ENCODE measurements around the gene RAB11A. TPM values are rescaled to one million over a fixed set of nuclear protein-coding genes. Genes with fewer than 3 reads are reported as not detected.

RAB11A gene
- polyA plus RNA-seq (2013, experiment 1 of 2): 289 TPM
- polyA plus RNA-seq (2013, experiment 2 of 2): 300 TPM

- Histone ChIP-seq H3K79me1 (replicated peaks; ENCODE audit: low read length, poor library complexity, severe bottlenecking) (no peaks in the 10 kb centered on the region), H2AFZ (ENCODE audit: low read depth, low read length) (peak within 1 kb of the TSS; percentile 79), H3K4me3 (ENCODE audit: insufficient read depth in 1 of 2, low read depth in 1 of 2, low read length in 2 of 2) (peak within 1 kb of the TSS; percentile 84 to 99), H4K91ac (ENCODE audit: low read length) (peak within 1 kb of the TSS; percentile 64), H2BK5ac (ENCODE audit: low read depth, low read length, poor library complexity, severe bottlenecking) (peak within 1 kb of the TSS; percentile 60), H2BK120ac (ENCODE audit: low read depth, low read length) (no peak within 1 kb of the TSS), H3K9ac (ENCODE audit: low read length) (peak within 1 kb of the TSS; percentile 99), H3K4me1 (ENCODE audit: control insufficient read depth, insufficient read depth, low read depth, low read length) (peaks cover 6% of the 10 kb centered on the region), H3K23ac (ENCODE audit: low read length in 2 of 2) (peak within 1 kb of the TSS in 1 of 2 experiments; percentile 99), H4K8ac (ENCODE audit: low read length) (peak within 1 kb of the TSS; percentile 49), H2BK12ac (ENCODE audit: low read length in 2 of 2) (peak within 1 kb of the TSS in 1 of 2 experiments; percentile 60), H3K27ac (ENCODE audit: low read length, poor library complexity, severe bottlenecking) (peak within 1 kb of the TSS; percentile 89), H3K9me3 (ENCODE audit: control insufficient read depth, low read length) (no peaks in the 10 kb centered on the region), H3K18ac (ENCODE audit: low read depth in 1 of 2, low read length in 2 of 2) (peak within 1 kb of the TSS; percentile 65 to 99), H3K4ac (ENCODE audit: low read depth in 1 of 2, low read length in 2 of 2) (peak within 1 kb of the TSS in 1 of 2 experiments; percentile 92), H3K14ac (ENCODE audit: low read length in 2 of 2) (peak within 1 kb of the TSS in 1 of 2 experiments; percentile 84), H3K27me3 (ENCODE audit: control insufficient read depth in 1 of 2, insufficient read depth in 1 of 2, low read length in 2 of 2) (no peaks in the 10 kb centered on the region), H3K36me3 (ENCODE audit: control insufficient read depth in 1 of 2, insufficient read depth in 2 of 2, low read depth in 1 of 2, low read length in 2 of 2) (peaks cover 0 to 4% of the 10 kb centered on the region in 2 experiments), H2BK15ac (ENCODE audit: low read depth, poor library complexity, severe bottlenecking) (no peak within 1 kb of the TSS), H2AK5ac (ENCODE audit: low read length, severe bottlenecking) (peak within 1 kb of the TSS; percentile 9), H3K4me2 (ENCODE audit: low read length, poor library complexity, severe bottlenecking) (peak within 1 kb of the TSS; percentile 62)
- DNase-seq: peak; percentile 98
- under 1% methylated on average over 62 of the region's 62 CpGs for WGBS
Measured at GRCh38 chr15:65869126-65869953, at the start of gene RAB11A. Gene RAB11A (plus strand): TSS chr15:65869491. CDS start chr15:65869586, 95 bp downstream.

GRCh38 chr15:65819563-65819960 is 49.7 kb upstream of the RAB11A start:
- Histone ChIP-seq H3K79me1 (replicated peaks; ENCODE audit: low read length, poor library complexity, severe bottlenecking) (no peaks in the 10 kb centered on the region), H2BK120ac (ENCODE audit: low read depth, low read length) (no peak overlapping the region), H3K4me2 (ENCODE audit: low read length, poor library complexity, severe bottlenecking) (no peak overlapping the region), H3K18ac (ENCODE audit: low read depth in 1 of 2, low read length in 2 of 2) (no peak overlapping the region), H3K27ac (ENCODE audit: low read length, poor library complexity, severe bottlenecking) (no peak overlapping the region), H3K27me3 (ENCODE audit: control insufficient read depth in 1 of 2, insufficient read depth in 1 of 2, low read length in 2 of 2) (no peaks in the 10 kb centered on the region), H3K9me3 (ENCODE audit: control insufficient read depth, low read length) (no peaks in the 10 kb centered on the region), H2BK12ac (ENCODE audit: low read length in 2 of 2) (no peak overlapping the region), H2AFZ (ENCODE audit: low read depth, low read length) (no peak overlapping the region), H3K14ac (ENCODE audit: low read length in 2 of 2) (no peak overlapping the region), H3K9ac (ENCODE audit: low read length) (no peak overlapping the region), H3K4me1 (ENCODE audit: control insufficient read depth, insufficient read depth, low read depth, low read length) (no peaks in the 10 kb centered on the region), H3K36me3 (ENCODE audit: control insufficient read depth in 1 of 2, insufficient read depth in 2 of 2, low read depth in 1 of 2, low read length in 2 of 2) (no peaks in the 10 kb centered on the region), H2AK5ac (ENCODE audit: low read length, severe bottlenecking) (no peak overlapping the region), H3K4me3 (ENCODE audit: insufficient read depth in 1 of 2, low read depth in 1 of 2, low read length in 2 of 2) (no peak overlapping the region), H4K8ac (ENCODE audit: low read length) (no peak overlapping the region), H2BK15ac (ENCODE audit: low read depth, poor library complexity, severe bottlenecking) (no peak overlapping the region), H4K91ac (ENCODE audit: low read length) (no peak overlapping the region), H3K23ac (ENCODE audit: low read length in 2 of 2) (no peak overlapping the region), H2BK5ac (ENCODE audit: low read depth, low read length, poor library complexity, severe bottlenecking) (no peak overlapping the region), H3K4ac (ENCODE audit: low read depth in 1 of 2, low read length in 2 of 2) (no peak overlapping the region)
- DNase-seq: peak; percentile 84
- WGBS: 76% methylated on average over 3 of the region's 3 CpGs

DNA sequence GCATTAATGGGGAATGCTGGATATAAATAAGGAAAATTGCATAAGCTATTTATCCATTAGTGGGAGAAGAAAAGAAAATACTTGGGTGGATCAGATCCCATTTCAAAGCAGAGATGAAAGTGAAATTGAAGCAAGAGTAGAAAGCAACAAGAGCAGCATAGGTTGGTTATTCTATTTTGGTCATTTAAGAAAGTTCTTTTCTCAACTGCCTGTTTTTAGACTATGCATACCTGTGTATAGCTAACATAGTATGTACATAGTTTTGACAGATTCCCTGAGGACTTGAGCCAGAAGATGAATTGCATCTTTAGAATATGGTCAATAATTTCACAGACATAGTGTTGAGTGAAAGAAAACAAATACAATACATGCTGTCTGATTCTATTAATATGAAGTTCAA is 48.2 kb upstream of the RAB11A start:
- Histone ChIP-seq H3K9me3 (ENCODE audit: control insufficient read depth, low read length) (no peaks in the 10 kb centered on the region), H2AFZ (ENCODE audit: low read depth, low read length) (no peak overlapping the region), H3K36me3 (ENCODE audit: control insufficient read depth in 1 of 2, insufficient read depth in 2 of 2, low read depth in 1 of 2, low read length in 2 of 2) (no peaks in the 10 kb centered on the region), H3K27ac (ENCODE audit: low read length, poor library complexity, severe bottlenecking) (no peak overlapping the region), H3K9ac (ENCODE audit: low read length) (no peak overlapping the region), H3K4ac (ENCODE audit: low read depth in 1 of 2, low read length in 2 of 2) (no peak overlapping the region), H4K8ac (ENCODE audit: low read length) (no peak overlapping the region), H3K4me2 (ENCODE audit: low read length, poor library complexity, severe bottlenecking) (no peak overlapping the region), H3K18ac (ENCODE audit: low read depth in 1 of 2, low read length in 2 of 2) (no peak overlapping the region), H3K27me3 (ENCODE audit: control insufficient read depth in 1 of 2, insufficient read depth in 1 of 2, low read length in 2 of 2) (no peaks in the 10 kb centered on the region), H3K4me3 (ENCODE audit: insufficient read depth in 1 of 2, low read depth in 1 of 2, low read length in 2 of 2) (no peak overlapping the region), H3K4me1 (ENCODE audit: control insufficient read depth, insufficient read depth, low read depth, low read length) (no peaks in the 10 kb centered on the region), H3K14ac (ENCODE audit: low read length in 2 of 2) (no peak overlapping the region), H4K91ac (ENCODE audit: low read length) (no peak overlapping the region), H2BK12ac (ENCODE audit: low read length in 2 of 2) (no peak overlapping the region), H3K79me1 (replicated peaks; ENCODE audit: low read length, poor library complexity, severe bottlenecking) (no peaks in the 10 kb centered on the region), H3K23ac (ENCODE audit: low read length in 2 of 2) (no peak overlapping the region), H2BK5ac (ENCODE audit: low read depth, low read length, poor library complexity, severe bottlenecking) (no peak overlapping the region), H2AK5ac (ENCODE audit: low read length, severe bottlenecking) (no peak overlapping the region), H2BK15ac (ENCODE audit: low read depth, poor library complexity, severe bottlenecking) (no peak overlapping the region), H2BK120ac (ENCODE audit: low read depth, low read length) (no peak overlapping the region)
- no peak for DNase-seq

DNA sequence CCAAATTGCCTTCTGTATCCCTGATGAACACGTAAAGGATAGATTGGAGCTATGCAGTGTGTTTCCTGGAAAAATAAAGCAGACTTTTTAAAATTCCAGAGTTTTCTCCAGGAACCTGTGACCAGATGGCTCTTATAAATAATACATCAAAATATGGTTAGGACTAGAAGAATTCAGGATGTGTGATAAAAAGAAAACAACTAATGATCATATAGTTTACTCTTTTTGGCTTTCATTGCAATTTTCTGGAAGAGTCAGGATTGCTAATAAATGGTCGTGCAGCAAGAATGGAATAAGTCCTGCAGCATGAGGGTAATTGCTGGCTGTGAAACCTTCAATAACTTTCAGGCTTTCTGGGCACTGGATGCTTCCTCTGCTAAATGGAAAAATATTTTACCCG is 47.0 kb upstream of the RAB11A start:
- Histone ChIP-seq H3K4me3 (ENCODE audit: insufficient read depth in 1 of 2, low read depth in 1 of 2, low read length in 2 of 2) (no peak overlapping the region), H2BK120ac (ENCODE audit: low read depth, low read length) (no peak overlapping the region), H3K27ac (ENCODE audit: low read length, poor library complexity, severe bottlenecking) (no peak overlapping the region), H3K4ac (ENCODE audit: low read depth in 1 of 2, low read length in 2 of 2) (no peak overlapping the region), H3K14ac (ENCODE audit: low read length in 2 of 2) (no peak overlapping the region), H4K8ac (ENCODE audit: low read length) (no peak overlapping the region), H2BK12ac (ENCODE audit: low read length in 2 of 2) (no peak overlapping the region), H3K4me2 (ENCODE audit: low read length, poor library complexity, severe bottlenecking) (no peak overlapping the region), H3K9me3 (ENCODE audit: control insufficient read depth, low read length) (no peaks in the 10 kb centered on the region), H4K91ac (ENCODE audit: low read length) (no peak overlapping the region), H2AFZ (ENCODE audit: low read depth, low read length) (no peak overlapping the region), H3K18ac (ENCODE audit: low read depth in 1 of 2, low read length in 2 of 2) (no peak overlapping the region), H3K4me1 (ENCODE audit: control insufficient read depth, insufficient read depth, low read depth, low read length) (no peaks in the 10 kb centered on the region), H3K79me1 (replicated peaks; ENCODE audit: low read length, poor library complexity, severe bottlenecking) (no peaks in the 10 kb centered on the region), H3K36me3 (ENCODE audit: control insufficient read depth in 1 of 2, insufficient read depth in 2 of 2, low read depth in 1 of 2, low read length in 2 of 2) (no peaks in the 10 kb centered on the region), H2BK15ac (ENCODE audit: low read depth, poor library complexity, severe bottlenecking) (no peak overlapping the region), H2BK5ac (ENCODE audit: low read depth, low read length, poor library complexity, severe bottlenecking) (no peak overlapping the region), H3K9ac (ENCODE audit: low read length) (no peak overlapping the region), H2AK5ac (ENCODE audit: low read length, severe bottlenecking) (no peak overlapping the region), H3K23ac (ENCODE audit: low read length in 2 of 2) (no peak overlapping the region), H3K27me3 (ENCODE audit: control insufficient read depth in 1 of 2, insufficient read depth in 1 of 2, low read length in 2 of 2) (no peaks in the 10 kb centered on the region)
- WGBS: 98% methylated on average over 2 of the region's 3 CpGs
- no peak for DNase-seq

All from mesenchymal stem cell (in vitro differentiated cells and primary cell).